ENCODE results near the gene TNKS1BP1. TPM values are rescaled to one million over a fixed set of nuclear protein-coding genes. Genes with fewer than 3 reads are reported as not detected.
"Not testable (repeated sequence)": the region's sequence is repeated elsewhere in the genome, so short reads cannot be mapped to it uniquely, and the experiment has no call there.

Gene TNKS1BP1
- total RNA-seq, 1 donor from 2014 or later, result 42.0 TPM

DNA sequence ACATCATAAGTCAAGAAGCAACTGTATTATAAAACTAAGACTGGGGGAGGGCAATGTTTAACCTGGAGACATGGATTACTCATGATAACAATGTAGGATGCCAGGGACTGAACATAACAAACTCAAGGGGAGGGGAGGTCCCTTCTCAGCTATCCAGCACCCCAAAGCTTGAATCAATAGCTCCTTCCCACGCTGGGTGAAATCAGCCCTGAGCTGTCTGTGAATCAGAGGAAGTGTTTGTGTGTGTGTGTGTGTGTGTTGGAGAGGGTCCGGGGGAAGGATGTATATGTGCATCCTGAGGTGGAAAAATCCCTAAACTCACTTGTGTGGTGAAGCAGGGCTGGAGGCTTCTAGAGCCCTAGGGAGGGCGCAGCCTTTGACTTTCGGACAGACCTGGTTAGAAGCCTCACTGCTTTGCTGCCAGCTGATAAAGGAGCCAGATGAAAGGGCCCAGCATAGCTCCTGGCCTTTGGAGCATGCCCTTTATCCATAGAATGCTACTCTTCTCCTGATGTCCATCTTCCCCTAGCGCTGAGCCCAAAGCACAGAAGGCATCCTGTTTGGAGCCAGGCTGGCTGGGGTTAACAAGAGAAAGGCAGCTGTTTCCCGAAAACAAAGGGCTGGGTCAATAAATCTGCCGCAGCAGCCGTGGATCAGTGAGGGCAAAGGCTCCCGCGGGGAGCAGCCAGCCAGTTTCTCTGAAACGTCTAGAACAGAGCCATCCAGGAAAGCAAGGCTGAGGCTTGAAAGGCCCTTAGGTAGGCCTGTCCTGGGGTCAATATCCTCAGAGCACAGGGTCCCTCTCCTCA, 35.8 kb downstream of the TNKS1BP1 start:
- DNase-seq (ENCODE audit: low read depth in 2 of 2), result peak in 1 of 2 donors; percentile 97

DNA sequence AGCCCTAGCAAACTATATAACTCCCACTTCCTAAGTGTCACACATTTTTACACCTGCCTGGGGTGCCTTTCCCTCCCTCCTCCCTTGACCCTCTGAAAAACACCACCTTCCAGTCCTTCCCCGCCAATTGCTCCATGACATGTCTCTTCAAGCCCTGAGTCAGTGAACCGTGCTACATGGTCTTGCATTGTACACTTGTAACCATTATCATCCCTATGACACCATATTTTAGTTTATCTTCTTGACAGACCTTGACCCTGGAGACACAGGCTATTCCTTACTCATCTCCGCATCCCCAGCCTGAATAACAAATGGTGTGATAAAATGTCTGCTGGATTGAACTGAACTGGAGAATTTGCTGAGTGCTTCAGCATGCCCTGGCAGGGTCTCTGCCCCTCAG, 36.9 kb downstream of the TNKS1BP1 start:
- no peak for DNase-seq (ENCODE audit: low read depth in 2 of 2)

DNA sequence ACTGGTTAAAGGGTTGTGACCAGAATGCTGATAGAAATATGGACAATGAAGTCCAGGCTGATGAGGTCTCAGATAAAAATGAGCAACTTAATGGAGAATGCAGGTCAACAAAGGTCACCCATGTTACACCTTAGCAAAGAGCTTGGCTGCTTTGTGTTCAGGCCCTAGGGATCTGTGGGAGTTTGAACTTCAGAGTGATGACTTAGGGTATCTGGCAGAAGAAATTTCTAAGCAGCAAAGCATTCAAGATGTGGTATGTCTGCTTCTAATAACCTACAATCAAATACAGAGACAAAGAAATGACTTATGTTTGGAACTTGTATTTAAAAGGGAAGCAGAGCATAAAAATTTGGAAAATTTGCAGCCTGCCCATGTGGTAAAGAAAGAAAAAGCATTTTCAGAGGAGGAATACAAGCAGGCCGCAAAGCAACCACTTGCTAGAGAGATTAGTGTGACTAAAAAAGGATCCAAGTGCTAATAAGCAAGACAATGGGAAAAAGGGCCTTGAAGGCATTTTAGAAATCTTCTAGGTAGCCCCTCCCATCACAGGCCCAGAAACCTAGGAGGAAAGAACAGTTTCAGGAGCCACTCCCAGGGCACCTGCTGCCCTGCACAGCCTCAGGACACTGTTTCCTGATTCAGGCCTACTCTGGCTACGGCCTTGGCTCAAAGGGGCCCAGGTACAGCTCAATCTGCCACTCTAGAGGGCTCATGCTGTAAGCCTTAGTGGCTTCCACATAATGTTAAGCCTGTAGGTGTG, 41.3 kb downstream of the TNKS1BP1 start:
- no peak for DNase-seq (ENCODE audit: low read depth in 2 of 2)

DNA sequence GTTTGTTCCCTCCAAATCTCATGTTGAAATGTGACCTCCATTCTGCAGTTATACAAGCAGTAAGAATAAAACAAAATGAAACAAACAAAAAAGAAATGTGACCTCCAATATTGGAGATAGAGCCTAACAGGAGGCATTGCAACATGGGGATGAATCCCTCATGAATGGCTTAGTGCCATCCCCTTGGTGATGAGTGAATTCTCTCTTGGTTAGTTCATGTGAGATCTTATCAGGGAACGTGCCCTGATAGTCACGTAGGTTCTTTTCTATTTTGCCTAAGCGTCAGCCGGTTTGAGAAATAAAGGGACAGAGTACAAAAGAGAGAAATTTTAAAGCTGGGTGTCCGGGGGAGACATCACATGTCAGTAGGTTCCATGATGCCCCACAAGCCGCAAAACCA, 43.2 kb downstream of the TNKS1BP1 start:
- not testable (repeated sequence) for DNase-seq (ENCODE audit: low read depth in 2 of 2)

DNA sequence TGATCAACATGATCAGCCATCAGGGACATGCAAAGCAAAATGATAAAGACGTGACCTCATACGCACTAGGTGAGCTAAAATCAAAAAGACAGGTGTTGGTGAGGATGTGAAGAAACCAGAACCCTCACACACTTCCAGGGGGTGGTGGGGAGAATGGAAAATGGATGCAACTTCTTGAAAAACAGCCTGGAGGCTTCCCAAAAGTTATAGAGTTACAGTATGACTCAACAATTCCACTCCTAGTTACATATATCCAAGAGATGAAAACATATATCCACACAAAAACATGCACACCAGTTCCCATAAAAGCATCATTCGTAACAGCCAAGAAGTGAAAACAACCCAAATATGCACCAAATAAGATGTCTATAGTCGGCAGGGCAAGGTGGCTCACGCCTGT, 45.6 kb downstream of the TNKS1BP1 start:
- no peak for DNase-seq (ENCODE audit: low read depth in 2 of 2)

DNA sequence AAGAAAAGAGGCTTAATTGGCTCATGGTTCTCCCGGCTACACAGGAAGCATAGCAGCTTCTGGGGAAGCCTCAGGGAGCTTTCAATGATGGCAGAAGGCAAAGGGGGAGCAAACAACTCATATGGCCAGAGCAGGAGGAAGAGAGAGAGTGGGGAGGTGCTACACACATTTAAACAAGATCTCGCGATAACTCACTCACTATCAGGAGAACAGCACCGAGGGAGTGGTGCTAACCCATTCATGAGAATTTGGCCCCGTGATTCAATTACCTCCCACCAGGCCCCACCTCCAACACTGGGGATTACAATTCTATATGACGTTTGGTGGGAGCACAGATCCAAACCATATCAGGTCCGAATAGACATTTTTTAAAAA, 46.0 kb downstream of the TNKS1BP1 start:
- no peak for DNase-seq (ENCODE audit: low read depth in 2 of 2)

DNA sequence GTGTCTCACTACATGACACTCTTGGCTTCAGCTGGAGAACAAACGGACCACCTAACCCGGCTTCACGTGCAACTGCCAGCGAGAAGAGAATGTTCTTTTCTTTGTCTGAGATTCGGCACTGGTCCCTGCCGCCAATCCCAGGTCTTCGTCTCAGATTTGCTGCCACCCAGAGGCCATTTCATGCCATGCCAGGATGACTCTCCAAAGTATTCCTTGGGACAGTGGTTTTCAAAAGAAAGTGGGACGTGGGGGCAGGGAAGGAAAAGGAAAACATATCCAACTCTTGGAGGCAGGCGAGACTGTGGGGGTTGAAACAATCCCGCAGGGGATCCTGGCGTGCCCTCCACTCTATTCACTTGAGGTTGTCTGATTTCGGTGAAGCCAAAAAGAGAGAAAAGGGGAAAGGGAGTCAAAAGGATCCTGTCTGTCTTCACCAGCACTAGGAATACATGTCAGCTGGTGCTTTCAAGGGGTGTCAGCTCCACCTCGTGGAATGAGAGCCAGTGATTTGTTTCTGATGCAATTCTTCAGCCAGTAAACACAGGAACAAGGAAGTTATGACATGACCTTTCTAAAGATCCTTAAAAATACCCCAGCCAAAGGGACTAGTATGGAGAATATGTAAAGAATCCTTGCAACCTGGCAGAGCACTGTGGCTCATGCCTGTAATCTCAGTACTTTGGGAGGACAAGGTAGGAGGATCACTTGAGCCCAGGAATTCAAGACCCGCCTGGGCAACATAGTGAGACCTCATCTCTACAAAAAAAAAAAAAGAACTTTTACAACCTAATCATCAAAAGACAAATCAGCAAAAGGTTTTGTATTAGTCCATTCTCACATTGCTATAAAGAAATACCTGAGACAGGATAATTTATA, 46.7 kb downstream of the TNKS1BP1 start:
- DNase-seq (ENCODE audit: low read depth in 2 of 2), result peak in 1 of 2 donors; percentile 85

DNA sequence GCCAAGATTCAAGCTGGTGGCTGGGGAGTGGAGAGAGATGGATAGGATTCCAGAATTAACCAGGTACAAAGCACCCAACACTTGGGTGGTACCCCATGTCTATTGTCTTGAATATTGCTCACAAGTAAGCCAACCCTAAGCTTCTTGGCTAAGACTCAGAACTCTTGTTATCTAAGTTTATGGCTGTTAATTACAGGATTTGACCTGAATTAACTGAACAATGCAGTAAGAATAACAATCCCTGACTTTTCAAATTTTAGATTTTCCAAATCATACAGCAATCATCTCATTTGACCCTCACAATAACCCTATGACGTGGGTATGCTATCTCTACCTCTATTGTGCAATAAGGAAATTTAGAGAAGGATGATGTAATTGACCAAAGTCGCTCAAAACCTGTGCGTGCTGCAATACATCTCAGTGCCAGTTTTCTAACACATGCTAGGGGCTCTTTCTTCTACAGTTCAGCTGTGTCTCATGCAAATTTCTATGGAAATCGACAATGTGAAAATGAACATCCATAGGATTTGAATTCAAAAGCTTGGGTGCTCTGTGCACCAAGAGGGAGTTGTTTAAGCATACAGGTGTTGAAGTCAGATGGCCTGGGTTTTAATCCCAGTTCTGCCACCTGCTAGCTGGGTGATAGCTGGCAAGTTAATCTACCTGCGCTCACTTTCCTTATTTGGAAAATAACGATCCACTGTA, 47.6 kb downstream of the TNKS1BP1 start:
- no peak for DNase-seq (ENCODE audit: low read depth in 2 of 2)

DNA sequence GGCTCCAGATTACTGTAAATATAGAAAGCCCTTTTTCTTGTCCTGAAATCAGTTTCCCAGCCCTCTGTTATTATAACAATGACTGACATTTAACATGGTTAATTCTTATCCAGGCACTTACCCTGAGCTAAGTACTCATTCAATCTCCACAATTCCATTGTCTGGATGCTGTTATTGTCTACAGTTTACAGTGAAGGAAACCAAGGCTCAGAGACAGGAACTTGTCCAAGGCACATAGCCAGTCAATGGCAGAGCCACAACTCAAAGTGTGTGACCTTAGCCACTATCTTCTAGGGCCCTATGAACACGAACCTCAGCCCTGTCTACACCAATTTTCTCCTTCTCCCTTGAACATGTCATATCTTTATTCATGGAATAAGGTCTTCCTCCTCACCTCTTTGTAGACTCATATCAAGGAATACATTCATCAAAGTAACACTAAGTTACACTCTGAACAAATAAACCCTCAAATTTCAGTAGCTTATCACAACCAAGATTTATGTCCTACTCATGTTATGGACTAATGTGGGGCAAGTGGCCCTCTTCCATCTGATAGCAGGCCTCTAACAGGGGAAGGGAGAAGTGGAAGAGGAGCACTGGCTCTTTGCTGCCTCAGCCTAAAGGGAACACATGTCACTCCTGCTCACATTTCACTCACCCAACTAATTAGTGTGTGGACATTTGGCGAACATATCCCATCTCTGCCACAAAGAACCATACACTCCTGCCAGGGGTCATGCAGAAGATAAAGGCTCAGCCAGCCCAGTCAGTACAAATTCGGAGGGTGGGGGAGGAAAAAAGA, 48.4 kb downstream of the TNKS1BP1 start:
- DNase-seq (ENCODE audit: low read depth in 2 of 2), result peak in 1 of 2 donors; percentile 36

DNA sequence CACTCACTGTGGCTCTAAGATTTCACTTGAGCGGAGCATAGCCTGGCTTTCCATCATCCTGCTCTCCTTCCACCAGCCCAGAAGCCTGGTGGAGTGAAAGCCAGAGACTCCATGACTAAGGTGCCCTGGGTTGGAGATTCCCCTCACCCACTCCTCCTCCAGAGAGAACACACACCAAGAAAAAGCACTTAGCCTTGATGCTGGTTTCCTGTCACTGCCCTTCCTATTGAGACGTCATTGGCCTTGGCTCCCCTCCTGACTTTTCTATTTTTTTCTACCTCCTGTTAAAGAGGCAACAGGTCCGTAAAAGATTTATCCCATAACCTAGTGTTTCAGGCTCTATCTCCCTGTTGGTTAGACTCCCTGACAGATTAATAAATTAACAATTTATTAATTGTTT, 49.2 kb downstream of the TNKS1BP1 start:
- peak in 1 of 2 donors; percentile 53 for DNase-seq (ENCODE audit: low read depth in 2 of 2)

DNA sequence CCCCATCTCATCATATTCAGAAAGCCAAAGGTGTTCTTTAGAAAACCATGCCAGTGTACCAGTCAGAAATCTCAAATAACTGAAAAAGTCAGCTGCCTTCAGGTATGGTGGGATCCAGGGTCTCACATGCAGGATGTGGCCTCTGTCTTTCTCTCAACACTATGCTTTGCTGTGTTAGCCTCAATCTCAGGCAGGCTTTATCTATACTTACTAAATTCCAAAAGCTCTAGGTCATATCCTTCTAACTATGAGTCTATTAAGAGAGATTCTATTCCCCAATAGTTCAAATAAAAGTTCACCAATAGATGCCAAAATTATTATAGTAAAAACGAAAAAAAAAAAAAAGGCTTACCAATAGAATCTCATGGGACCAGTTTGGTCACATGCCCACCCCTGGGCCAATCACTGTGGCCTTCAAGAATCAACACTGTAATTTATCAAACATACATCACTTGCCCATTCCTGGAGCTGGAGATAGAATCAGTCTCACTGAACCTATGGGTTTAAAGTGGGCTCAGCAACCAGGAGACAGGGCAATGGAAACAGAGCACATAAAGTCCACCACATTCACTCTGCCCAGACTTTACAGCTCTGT, 49.8 kb downstream of the TNKS1BP1 start:
- DNase-seq (ENCODE audit: low read depth in 2 of 2), result no peak

DNA sequence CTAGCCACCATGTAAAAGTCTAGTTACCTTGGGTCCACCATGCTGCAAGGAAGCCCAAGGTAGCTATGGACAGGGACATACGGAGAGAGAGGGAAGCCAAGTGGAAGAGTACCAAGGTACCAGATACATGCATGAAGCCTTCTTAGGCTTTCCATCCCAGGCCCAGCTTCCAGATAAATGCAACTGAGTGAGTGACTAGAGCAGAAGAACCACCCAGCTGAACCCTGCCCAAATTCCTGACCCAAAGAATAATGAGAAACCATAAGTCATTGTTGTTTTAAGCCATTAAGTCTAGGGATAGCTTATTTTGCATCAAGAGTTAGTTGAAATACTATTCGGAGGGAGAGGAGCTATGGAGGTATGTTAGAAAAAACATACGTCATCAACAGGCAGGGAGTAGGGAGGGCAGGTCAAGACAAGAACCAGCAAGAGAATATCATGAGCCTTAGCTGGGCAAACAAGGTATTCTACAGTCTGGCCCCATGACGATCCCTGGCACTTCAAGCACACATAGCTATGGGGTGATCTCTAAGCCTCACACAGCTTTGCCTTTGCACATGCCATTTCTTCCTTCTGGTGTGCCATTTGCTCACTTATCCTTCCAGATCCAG, 51.2 kb downstream of the TNKS1BP1 start:
- DNase-seq (ENCODE audit: low read depth in 2 of 2), result no peak

DNA sequence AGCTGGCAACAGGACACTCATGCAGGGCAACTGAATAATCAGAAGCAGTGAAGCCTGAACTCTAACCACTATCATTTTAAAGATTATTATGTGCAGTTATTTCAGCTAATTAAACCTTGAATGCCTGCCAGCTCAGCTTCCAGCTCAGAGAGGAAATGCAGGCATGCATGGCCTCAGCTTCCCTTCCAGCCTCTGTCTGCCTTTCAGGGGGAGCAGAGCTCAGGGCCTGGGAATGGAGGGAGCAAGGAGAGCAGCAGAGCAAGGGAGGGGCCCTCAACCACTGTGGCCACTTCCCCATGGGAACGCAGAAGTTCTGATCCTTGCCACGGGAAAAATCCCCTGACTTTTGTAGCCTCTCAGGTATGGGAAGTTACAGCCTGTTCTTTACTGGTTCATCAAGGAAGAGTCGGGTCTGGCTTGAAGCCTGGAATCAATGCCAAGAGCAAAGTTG, 55.2 kb downstream of the TNKS1BP1 start:
- peak in 1 of 2 donors; percentile 42 for DNase-seq (ENCODE audit: low read depth in 2 of 2)

DNA sequence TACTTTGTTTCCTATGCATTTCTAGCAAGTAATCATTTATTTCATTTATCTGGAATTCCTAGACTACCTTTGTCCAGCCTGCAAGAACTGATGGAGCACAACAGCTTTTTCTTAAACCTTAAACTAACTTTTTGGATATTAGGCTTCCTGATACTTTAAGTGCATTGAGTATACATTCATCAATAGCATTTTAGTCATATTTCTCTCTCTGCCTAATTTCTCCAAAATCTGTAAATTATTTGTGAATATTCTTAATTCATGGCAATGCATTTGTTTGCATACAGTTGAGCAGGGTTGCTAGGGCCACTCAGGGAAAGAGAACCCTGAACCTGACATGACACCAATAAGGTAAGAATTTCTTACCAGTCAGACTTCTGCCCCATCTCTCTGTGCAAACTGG, 58.6 kb downstream of the TNKS1BP1 start:
- no peak for DNase-seq (ENCODE audit: low read depth in 2 of 2)

DNA sequence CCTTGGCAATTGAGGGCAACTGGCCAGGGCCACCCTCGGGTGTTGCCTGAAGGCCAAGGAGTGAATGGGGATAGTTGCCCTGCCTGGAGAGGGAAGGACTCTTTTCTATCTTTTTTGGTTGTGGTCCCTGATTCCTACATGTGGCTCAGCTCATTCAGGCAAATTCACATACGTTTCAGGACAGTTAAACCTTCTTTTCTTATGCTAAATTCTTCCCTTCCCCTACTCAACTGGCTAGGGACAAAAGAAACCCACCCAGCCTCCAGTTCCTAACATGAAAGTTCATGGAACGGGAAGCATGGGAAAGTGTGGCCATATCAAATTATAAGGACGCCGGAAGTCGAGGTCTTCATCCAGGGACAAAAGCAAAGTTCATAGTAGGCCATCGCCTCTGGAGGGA, 61.4 kb downstream of the TNKS1BP1 start:
- DNase-seq (ENCODE audit: low read depth in 2 of 2), result no peak

DNA sequence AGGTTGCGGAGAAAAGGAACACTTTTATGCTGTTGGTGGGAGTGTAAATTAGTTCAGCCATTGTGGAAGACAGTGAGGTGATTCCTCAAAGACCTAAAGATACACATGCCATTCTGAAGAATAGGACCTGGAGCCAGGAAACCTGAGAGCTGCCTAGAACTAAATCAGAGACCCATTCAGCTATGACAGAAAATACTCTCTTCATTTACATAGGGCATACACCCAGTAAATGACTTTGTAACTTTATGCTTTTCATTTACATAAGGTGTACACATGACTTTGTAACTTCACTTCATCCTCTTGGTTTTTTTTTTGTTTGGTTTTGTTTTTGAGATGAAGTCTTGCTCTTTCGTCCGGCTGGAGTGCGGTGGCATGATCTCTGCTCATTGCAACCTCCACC, 62.6 kb downstream of the TNKS1BP1 start:
- no peak for DNase-seq (ENCODE audit: low read depth in 2 of 2)

DNA sequence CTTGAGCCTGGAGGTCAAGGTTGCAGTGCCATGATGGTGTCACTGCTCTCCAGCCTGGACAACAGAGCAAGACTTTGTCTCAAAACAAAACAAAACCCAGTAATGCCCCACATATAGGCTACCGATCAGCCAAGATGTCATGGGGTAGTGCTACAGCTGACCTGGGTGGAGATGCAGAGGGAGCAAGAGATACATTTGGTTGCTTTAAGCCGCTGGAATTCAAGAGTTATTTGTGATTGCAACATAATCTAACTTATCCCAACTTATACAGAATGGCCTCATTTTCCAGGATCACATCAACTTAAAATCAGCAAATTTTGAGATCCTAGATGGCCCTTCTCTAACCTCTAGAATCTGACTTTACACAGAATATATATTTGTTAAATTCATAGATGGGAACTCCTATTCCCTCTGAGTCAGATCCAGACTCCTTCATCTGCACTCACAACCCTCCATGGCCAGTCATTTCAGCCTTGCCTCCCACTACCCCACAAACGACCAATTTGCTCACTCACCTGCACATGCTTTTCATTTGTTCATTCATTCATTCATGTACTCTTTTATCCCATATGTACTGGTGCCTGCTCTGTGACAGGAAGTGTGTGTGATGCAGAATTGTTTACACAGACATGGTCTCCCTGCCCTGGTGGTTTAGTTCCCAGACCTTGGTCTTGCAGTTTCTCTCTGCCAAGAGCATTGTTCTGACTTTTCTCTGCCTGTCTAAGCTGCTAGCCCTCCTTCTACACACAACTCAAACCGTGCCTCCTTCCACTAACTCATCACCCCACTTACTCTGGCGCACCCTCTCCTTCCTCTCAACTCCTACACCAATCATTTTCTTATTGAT, 63.6 kb downstream of the TNKS1BP1 start:
- DNase-seq (ENCODE audit: low read depth in 2 of 2), result peak; percentile 48 to 81

DNA sequence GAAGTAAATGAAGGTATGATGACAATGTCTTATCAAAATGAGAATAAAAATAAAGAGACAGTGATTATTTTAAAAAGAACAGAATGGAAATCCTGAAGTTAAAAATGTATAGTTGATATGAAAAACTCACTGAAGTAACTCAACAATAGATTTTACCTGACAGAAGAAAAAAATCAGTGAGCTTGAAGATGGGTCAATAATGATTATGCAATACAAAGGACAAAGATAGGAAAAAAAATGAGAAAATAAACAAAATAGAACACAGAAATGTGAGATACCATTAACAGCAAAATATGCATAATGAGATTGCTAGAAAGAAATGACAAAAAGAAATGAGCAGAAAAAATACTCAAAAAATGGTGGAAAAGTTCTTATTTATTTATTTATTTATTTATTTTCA, 68.6 kb downstream of the TNKS1BP1 start:
- no peak for DNase-seq (ENCODE audit: low read depth in 2 of 2)

DNA sequence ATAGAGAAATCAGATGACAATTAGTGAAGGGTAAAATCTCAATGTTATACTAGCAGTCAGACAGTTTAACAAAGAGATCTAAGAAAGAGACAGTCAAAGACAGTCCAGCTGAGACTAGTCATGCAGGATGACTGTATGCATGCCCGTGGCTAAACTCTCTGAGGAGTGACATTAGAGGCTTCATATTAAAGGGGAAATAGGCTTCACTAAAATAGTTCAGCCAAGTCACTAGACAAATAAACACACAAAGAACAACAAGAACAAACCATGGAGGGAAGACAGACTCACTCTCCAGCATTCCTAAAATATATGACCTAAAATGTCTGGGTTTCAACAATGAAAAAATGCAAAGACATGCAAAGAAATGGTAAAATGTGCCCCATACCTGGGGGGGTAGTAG, 69.1 kb downstream of the TNKS1BP1 start:
- no peak for DNase-seq (ENCODE audit: low read depth in 2 of 2)

Measured in dermis microvascular lymphatic vessel endothelial cell (primary cell).